GM18873 (cell line): Measurements from ENCODE around the gene FKBP8.
"Not testable (repeated sequence)": the region's sequence is repeated elsewhere in the genome, so short reads cannot be mapped to it uniquely, and the experiment has no call there.

Experiments
- ATAC-seq: cut with Tn5 transposase; IDR thresholded peaks from one replicate; pipeline ENCODE4 v1.9.1; 2021; ENCODE audit warnings: mild to moderate bottlenecking, moderate library complexity, moderate number of reproducible peaks; ENCODE audit not compliant: unreplicated experiment, low FRiP score

The FKBP8 gene

GRCh38 chr19:18522862-18523440 is 20.4 kb downstream of the FKBP8 start:
- not testable (repeated sequence) for ATAC-seq

DNA sequence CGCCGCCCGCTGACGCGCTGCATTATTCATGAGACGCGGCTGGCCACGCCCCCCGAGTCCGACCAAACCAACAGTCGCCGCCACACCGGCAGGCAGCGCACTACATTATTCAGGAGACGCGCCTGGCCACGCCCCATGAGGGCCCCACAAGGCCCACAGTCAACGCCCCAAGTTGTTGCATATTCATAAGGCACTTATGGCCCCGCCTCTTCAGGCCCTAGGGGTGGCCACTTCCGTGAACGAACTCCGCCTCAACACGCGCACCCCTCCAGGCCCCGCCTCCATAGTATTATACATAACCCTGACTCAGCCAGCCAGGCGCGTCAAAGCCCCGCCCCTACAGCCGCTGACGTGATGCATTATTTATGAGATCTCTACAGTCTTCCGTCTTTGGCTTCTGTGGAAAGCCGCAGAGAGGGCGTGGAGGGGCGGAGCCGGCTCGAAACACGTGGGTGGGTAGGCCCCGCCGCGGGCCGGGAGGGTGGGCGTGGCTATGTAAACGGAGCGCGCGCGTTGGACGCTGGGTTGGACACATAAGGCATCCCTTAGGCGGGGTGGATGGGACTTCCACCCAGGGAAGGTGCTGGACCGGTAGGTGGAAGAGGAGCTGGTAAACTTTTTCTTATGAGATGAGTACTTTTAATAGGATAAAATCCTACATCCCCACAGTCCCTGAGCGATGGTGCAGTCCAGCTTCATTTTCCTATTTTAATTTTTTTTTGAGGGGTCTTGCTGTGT is 21.1 kb downstream of the FKBP8 start:
- peak; percentile 88 for ATAC-seq

DNA sequence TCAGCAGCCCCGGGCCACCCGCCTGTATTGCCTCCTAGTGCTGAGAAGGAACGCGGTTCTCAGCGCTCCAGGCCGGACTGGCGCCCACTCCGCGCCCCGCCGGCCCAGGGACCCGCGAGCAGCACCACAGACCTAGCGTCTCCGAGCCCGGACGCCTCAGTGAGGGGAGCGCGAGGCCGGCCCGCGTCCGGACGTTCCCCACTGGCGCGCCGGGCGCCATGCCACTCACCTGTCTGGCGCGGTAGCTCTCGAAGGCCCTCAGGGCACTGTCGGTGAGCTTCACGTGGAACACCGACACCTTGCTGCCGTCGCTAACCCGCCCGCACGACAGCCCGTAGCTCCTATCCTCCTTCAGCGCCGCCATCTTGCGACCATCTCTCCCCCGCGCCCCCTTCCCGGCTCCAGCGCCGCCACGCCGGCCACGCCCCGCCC is 21.7 kb downstream of the FKBP8 start, which contains the start of gene ELL:
Gene ELL (minus strand): TSS at position 379 of the 432 bp plus-strand sequence. CDS start 15 bp downstream, at position 364.
- no peak for ATAC-seq

- no peak for ATAC-seq
Observed at GRCh38 chr19:18520848-18521691, 22.3 kb downstream of the FKBP8 start.

GRCh38 chr19:18519962-18520847 is 23.2 kb downstream of the FKBP8 start:
- no peak for ATAC-seq

DNA sequence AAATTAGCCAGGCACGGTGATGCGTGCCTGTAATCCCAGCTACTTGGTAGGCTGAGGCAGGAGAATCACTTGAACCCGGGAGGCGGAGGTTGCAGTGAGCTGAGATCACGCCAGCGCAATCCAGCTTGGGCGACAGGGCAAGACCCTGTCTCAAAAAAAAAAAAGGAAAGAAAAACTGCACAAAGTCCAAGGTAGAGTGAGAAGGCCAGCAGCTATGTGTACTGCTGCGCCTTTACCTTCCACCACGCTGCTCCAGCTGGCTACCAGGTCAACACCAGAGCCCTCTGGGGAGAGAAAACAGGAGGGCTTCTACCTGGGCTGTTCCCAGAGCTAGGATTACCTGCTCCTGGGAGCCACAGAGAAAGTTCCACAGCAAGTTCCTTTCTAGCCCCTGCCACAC is 24.7 kb downstream of the FKBP8 start:
- no peak for ATAC-seq

GRCh38 chr19:18517606-18518005 is 25.8 kb downstream of the FKBP8 start:
- ATAC-seq: no peak

GRCh38 chr19:18515959-18516358 is 27.4 kb downstream of the FKBP8 start:
- no peak for ATAC-seq

DNA sequence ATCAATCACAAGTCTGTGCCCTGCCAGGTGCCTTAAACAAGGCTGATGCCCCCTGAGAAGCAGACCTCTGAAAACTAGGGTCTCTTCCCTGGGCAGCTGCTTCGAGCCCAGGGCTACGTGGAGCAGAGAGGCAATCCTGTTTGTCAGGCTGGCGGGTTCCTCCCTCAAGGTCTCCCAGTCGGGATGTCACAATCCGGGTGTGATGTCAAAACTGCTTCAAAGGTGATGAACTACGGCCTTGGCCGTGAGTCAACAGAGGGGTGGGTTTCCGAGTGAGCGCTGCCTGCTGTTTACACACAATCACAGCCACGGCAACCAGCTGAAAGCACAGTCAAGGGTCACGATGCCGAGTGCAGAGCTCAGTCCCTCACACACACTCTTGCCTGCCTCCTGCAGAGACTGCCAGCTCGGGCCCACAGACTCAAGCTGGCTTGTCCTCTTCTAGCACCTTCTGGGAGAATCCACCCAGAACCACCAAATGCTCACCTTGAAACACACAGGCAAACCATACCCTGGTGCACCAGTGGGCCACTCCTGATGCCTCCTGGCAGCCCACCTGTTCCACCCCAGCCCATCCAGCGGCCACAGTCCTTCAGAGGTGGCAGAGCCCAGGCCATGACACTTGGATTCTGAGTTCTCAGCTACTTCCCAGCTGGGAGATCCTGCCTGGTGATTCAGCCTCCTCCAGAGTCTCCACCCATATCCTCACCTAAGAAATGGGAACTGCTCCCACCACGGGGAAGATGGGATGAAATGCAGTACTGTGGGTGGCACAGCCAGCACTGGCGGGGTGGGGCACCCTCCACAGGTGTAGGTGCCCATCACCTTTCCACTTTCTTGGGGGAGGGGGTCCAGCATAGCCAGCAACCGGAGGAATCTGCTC is 28.3 kb downstream of the FKBP8 start:
- ATAC-seq: no peak

DNA sequence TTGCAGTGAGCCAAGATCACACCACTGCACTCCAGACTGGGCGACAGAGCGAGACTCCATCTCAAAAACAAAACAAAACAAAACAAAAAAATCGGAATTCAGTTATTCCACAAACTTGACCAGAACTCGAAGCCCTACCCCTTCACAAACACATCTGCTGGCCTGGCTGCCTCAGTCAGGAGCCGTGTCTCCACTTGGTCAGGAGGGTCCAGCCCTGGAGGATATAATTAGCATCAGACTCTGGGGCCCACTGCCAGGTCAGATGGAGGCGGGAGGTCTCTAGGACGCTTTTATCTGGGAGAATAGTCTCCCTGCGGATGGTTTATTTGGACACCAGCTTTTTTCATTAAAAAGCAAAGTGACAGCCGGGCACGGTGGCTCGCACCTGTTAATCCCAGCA is 29.5 kb downstream of the FKBP8 start:
- no peak for ATAC-seq

GRCh38 chr19:18510216-18510615 is 33.2 kb downstream of the FKBP8 start:
- no peak for ATAC-seq

DNA sequence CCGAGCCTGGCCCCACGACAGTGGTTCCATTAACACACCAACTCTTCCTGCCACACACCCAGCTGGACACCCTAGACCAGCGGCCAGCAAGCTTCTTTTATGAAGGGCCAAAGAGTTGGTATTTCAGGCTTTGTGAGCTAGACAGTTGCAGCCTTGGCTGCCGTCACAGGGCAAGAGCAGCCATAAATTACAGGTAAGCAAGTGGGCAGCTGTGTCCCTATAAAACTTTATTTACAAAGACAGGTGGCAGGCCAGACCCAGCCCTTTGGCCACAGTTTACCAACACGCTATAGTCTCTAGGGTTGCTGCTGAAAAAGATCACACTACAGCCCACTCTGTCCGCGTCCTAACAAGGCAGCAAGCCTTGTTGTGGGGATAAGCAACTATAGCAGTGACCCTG is 34.8 kb downstream of the FKBP8 start:
- ATAC-seq: no peak

DNA sequence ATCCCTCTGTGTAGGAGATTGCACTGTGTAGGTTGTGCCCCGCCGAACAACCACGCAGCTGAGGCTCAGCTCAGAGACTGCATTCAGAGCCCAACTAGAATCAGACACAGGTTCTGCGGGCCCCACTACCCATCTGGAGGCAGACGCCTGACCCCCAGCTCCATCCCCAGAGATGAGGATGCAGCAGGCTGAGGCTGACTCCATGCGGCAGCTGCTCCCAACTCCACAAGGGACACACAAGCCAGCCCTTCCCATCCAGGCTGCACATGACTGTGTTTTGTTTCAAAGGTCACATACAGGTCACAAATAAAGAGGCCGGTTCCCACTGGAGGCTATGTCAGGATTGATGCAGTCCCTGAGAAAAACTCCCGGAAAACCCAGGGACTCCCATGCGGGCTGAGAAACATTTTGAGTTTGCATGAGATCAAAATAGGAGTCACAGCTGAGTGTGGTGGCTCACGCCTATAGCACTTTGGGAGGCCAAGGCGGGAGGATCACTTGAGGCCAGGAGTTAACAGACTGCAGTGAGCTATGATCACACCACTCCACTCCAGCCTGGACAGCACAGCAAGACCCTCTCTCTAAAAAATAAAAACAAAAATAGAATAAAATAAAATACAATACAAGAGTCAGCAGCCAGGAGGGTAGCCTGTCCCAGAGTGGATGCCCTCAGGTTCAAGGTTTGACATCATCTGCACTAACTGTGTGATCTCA is 35.5 kb downstream of the FKBP8 start:
- ATAC-seq: no peak

DNA sequence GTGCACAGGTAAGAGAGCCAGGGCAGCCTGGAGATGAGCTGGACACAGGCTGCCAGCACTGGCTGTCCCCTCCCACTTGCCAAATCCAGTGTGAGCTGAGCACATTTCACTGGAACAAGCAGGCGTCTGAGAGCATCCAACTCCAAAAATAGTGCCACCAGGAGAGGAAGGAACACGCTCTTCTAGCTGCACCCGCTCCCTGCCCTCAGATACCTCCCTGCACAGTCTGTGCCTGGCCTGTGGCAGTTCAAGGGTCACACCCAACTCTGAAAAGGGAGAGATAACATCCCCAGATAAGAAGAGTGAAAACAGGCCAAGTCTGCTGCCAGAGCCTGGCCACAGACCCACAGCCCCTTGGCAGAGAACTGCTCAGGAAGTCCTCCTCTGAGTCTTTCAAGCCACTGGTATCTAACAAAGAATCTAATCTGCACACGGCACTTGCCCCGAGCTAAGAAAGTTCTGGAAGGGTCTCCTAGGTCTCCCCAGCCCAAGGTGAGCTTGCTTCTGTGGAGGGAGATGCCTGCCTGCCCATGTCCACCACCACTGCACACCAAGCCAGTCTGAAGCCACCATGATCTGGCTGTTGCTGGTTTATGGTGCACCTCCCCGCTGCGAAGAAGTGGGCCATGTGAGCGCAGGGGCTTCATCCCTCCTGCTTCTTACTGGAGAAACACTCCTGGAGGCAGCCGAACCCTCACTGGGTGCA is 36.2 kb downstream of the FKBP8 start:
- no peak for ATAC-seq

- ATAC-seq: no peak
Observed at GRCh38 chr19:18506101-18506930, 37.1 kb downstream of the FKBP8 start.

GRCh38 chr19:18504886-18505610 is 38.3 kb downstream of the FKBP8 start:
- no peak for ATAC-seq
